Frontal cortex (tissue), 4 donors: ENCODE data around the gene NR2F2. TPM values are rescaled to one million over a fixed set of nuclear protein-coding genes. Genes with fewer than 3 reads are reported as not detected.

ENCODE experiments used
- DNase-seq, 2 donors: peaks; one replicate each; pipeline ENCODE4 v3.0.0; 2012; ENCODE audit warnings: low spot score in 2 of 2
- FAIRE-seq: peaks from 2 replicates; lab custom pipeline; 2012; peaks lifted over from hg19 to GRCh38; lab: Jason Lieb, UNC
- total RNA-seq: library from RNA; depleted of rRNA; stranded (reverse); fragments of >200 nt; gene quantifications from one replicate; pipeline ENCODE4 v1.2.3, GENCODE V29; 2014
- donor health status: control.
- donor health status: control.
- donor health status: control.

NR2F2 gene
- total RNA-seq, 1 donor from 2014 or later: 4.9 TPM

DNA sequence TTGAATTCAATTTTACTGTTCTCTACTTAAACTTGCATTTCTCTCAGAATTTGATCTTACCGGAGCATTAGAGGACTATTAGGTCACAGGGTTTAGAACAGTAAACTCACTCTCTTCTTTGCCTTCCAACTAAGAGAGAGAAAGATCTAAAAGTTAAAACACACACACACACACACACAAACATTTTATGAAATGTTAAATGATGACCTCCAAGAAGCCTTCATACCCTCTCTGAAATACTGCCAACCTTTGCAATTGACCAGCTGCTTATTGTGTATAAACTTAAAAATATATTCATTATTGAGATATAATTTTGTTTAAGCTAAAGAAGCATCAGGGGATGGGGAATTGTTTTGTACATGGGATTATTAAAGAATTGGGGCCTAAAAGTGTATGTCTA is 15.5 kb upstream of the NR2F2 start:
- DNase-seq (no peak), FAIRE-seq (no peak)

DNA sequence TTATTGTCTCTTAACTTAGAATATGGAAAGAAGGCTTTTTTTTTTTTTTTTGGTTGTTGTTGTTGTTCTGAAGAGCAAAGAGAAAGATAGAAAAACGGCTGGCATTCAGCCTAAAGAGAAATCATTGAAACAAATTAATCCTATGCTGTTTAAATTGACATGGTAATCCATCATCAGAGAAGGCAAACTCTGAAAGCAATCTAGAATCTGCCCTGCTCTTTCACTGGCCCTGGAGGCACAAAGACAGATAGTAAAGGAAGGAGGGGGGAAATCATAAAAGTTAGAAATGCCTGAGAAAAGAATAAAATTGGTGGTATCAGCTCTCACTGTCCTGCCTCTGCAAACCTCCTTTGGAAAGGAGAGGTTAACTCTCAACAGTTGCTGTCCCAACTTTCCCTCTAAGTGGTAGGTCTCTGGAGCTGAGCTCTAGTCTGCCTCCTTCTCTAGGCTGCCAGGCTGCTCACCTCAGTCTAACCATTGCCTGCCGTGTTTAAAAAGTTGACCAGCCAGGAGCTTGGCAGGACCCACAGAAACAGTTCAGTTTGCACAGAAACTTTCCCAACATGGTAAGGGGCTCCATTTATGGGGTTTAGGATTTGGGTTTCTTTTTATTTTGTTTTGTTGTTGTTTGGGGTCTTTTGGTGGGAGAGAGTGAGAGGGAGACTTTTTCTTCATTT is 13.4 kb upstream of the NR2F2 start:
- FAIRE-seq (no peak), DNase-seq (no peak)

DNA sequence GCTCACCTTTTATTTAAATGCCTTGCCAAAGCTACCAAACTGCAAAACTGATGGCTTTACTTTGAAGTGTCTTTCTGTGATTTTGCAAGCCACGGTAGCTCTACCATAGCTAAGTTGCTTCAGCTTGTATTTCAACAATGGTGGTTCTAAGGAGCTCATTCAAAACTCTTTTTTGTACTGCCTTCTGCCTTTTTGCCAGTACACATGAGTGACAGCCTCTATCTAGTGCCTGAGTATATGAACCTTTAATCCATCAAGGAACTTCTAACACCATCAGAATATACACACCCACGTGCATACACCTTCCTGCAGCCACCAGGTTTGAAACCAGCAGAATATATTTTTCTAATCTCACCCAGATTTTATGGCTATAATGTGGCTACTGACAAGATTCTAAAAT is 10.4 kb upstream of the NR2F2 start:
- no peak for FAIRE-seq
- DNase-seq: peak in 1 of 2 donors; percentile 11

DNA sequence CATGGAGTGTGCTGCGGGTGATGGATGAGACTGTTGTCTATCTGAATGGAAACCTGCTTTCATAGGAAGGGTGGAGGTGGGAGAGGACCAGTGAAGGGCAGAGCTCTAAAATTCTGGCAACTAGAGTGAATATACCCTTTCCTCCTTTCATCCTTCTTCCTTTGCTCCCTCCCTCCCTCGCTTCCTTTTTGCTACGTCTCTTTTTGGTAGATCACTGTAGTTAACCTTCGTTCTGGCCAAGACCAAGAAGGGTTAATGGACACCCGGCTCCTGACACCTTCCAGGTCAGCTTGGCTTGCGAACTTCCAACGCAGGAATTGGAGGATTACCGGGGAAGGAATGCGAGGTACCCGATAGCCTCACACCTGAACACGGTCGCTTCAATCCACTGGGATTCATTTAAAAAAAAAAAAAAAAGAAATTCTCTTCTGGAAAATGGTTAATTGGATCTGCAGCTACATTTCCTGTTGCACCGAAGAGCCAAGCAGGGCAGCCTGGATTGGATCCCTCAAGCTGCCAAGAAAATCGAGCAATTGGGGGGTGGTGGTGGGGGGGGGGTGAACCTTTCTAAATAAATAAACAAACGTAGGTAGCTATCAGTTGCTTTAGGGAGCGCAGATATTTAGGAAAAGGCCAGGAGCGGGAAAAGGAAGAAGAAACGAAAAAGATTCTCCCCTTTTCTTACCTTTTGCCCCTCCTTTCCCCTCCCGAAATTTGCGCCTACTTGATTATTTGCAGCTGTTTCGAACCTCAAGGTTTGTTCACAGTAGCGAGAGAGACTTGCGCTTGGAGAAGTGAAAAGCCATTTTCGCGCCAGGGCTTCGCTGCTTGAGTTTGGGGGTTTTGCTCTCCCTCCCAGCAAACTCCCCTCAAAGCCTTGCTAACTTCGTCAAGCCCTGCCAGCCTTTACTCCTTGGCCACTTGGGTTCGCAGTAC is 9.5 kb upstream of the NR2F2 start:
- FAIRE-seq (no peak), DNase-seq (peak in 1 of 2 donors; percentile 17)

DNA sequence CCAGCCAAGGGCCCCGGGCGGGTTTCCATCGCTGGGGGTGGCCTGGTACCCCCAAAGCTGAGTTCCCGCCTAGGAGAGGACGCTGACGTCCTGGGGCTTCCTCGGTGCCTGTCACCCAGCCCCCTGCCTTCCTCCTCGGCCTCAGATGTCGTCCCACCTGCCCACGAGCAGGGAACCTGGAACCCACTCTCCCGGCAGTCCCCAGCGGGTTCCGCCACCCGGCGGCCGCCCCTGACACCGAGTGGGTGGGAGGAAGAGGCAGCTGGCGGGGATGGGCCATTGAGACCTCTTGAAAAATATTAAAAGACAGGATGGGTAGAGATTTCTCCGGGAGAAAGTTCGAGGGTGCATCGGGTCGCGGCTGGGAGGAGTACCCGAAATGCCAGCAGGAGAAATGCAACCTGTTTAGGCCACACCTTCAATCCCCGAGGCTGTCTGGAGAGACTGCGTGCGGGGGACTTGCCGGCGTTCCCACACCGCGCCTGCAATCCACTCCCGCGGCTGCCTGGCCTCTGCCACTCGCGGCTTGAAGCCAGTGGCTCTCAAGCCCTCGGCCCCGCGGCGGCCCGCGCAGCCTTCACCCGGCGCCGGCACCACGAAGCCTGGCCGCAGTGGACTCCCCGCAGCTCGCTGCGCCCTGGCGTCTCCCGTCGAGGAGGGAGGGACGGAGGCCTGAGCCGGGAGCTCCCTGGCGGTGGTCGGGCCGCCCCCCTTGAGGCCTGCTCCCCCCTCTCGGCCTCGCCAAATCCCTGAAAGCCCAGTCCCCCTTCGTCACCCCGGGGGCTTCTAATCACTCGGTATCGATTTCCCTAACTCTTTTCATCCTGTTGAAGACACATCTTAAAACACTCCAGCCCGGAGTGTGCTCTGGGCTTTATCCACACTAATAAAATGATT is 8.6 kb upstream of the NR2F2 start:
- DNase-seq: peak; percentile 16 to 22

DNA sequence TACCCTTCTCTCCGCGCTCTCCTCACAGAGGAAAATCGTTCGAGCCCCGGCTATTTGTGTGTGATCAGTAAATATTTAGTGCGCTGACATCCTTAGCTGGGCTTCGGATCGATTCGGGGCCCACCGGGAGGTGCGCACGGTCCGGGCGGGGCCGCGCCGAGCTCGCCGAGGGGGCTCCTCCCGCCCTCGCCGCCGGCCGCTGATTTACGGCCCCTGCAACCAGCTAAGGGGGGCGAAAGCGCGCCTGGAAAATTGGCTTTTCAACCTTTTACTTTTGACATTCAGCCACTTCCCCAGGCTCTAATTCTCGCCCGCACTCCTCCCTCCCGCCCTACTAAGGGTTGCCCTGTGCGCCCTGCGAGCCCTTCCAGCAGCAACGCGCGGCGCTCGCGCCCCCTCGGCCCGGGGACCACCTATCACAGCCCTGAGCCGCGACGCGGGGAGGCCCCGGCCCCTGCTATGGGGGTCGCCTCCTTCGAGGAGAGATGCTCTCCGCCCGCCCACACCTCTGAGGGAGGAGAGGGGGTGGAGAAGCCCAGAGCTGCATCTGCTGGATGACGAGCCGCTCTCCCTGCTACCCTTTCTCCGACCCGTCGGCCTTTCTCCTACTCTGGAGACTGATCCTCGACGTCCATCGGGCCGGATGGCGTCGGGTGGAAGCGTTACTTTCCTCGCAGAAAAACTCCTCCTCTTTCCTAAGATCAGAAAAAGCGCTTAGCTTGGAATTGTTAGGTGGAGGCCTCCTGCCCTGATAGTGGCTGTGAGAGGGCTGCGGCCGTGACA is 7.8 kb upstream of the NR2F2 start:
- DNase-seq: peak; percentile 10 to 17

More for the DNA sequence above, 8.6 kb upstream of the NR2F2 start:
- no peak for FAIRE-seq

DNA sequence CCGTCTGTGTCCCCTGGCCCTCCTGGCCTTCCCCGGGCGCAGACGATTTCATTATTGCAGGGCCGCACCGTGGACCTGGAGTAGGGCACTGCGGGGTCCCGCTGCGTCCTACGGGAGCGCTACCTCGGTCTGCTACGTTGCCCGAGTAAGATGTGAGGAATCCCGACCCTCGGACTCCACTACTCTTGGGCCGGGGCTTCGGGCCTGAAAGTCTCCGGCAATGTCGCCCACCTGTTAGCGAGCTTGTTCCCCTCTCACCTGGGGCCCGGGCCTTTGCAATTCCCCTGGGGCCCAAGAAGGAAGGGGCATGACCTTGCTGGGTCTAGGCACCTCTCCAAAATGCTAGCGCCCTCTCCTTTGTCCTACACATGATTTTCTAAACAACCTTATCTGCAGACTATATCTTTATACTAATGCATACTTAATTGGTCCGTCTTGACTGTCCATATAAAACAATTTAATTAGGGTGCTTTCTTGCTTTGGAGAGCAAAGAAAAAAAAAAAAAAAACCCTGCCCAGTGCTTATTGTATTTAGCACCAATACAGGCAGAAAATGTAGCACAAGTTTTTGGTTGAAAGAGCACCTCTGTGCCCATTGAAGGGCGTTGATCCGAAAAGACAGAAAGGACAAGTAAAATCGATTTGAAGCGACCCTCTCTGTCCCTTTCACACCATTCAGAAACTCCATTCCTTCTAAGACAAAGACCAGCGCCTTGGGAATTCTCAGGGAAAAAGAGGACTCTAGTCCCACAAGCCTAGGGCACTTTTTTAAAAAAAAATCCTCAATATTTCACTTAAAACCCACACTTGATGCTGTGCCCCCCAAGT is 7.0 kb upstream of the NR2F2 start:
- FAIRE-seq: no peak
- DNase-seq: peak in 1 of 2 donors; percentile 14

More for the DNA sequence above, 7.8 kb upstream of the NR2F2 start:
- no peak for FAIRE-seq

DNA sequence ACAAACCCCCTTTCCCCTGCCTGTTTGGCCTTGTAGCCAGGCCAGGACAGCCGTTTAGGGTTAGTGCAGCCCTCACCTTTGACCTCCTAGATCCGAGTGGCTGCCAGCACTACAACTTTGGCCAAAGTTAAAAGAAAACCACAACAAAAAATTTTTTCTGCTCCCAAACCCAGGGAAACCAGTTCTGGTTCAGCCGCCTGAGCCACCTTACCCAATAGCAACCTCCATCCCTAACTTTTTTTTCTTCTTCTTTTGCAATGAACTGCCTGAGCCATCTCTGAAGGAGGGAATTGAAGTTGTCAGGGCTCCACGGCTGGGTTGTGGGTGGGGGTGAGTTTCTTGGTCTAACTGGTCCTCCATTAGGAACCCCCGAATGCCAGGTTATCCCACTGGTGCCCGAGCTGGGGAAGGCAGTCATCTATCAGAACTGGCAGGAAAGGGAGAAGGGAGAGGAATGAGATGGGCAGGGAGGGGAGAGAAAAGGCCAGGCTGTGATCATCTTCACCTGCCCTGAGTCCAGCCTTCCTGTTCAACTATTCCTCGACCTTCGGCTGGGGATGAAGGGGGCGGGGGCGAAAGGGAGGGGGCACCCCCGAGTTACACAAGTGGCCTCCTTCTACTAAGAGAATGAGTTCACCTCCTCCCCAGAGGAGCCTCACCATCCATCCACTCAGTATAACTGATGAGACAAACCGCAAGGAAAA is 6.2 kb upstream of the NR2F2 start:
- DNase-seq: peak in 1 of 2 donors; percentile 10
- no peak for FAIRE-seq

DNA sequence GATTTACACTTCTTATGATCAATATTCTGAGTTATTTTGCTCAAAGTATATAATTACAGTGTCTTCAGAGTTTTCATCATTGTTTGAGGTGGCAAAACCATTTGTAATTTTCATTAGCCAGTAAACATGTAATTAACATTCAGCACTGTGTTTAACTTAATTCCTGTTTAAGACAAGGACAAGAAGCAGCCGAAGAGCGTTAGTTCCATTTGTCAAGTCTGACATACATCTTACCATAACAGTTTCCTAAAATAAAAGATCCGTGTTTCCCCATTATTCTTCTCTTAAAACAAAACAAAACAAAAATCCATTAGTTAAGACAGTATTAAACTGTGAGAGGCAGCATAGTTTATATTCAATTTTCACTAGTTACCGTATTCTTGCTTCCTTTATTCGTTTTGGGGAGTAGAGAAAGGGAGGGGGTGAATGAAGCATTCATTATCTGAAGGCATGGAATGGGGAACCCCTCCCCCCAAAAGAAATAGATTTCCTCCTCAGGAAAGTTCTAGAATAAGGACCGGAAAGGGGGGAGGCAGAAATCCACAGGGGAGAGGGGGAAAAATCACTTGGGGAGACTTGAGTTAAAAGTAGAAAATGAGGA is 5.5 kb upstream of the NR2F2 start:
- DNase-seq: no peak
- no peak for FAIRE-seq

DNA sequence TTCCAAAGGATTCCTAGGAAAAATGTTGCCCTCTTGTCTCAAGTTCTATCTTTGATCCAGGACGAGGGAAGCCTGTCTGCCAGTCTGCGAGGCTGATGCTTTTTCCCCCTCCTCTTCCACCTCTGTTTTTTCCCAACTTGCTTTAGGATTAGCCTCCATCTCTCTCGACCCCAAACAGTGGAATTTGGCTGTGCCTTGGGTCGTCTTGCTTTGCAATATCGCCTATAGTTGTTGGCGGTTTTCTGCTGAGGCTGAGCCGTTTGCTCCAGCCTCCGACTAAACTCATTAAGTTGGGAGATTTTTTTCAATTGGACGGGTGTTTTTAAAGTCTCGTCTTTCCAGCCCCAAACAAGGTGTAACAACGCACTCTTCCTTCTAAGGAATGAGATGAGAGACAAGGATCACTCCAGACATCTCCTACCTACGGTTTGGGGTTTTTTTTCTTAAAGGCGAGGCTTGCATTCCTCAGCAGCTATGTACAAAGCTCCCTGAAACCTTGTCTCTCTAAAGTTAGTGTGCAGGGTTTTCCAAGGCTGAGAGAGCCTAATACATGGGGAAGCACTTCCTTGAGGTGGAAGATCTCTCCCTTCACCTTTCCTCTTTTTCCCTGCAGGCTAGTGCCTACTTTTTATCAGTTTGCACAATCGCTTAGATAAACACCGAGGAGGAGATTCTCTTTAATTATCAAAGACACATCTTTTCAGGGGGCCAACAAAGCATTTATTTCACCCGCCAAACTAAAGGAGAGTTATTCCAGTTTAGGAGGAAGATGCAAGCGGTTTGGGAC is 4.8 kb upstream of the NR2F2 start:
- FAIRE-seq (no peak), DNase-seq (peak in 1 of 2 donors; percentile 18)

DNA sequence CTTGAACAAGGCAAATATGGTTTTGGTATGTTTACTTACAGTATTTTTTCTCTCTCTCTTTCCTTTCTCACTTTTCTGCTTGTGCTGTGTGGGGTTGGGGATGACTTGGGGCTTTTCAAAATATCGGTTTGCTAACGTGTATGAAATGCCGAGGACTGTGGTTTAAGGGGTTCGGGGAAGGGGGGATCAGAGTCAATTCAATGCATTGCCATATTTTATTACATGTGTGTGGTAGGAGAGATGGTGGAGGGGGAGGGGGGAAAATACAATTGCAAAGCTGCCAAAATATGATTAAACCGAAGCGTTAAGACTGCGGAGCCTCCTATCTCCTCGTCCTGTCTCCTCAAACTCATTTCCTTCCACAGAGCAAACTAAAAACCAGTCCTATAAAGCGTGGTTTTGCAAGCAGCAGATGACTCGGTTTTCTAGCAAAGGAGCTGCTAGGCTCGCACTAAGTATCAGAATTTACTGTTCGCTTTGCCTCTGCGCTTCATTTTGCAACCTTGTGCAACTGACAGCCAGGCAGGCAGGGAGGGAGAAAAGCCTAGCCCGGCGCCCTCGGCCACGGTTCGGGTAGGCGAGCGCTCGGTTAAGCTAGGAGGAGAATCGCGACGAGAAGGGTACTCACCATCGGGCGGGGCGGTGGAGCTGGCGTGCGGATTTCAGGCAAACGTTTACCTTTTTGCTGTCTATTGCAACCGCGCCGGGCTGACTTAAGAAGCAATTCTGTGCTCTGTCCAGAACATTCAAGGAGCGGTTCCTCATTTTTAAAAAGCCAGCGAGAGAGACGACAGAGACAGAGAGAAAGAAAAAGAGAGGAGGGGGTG is 4.0 kb upstream of the NR2F2 start:
- DNase-seq (peak in 1 of 2 donors; percentile 12), FAIRE-seq (no peak)

DNA sequence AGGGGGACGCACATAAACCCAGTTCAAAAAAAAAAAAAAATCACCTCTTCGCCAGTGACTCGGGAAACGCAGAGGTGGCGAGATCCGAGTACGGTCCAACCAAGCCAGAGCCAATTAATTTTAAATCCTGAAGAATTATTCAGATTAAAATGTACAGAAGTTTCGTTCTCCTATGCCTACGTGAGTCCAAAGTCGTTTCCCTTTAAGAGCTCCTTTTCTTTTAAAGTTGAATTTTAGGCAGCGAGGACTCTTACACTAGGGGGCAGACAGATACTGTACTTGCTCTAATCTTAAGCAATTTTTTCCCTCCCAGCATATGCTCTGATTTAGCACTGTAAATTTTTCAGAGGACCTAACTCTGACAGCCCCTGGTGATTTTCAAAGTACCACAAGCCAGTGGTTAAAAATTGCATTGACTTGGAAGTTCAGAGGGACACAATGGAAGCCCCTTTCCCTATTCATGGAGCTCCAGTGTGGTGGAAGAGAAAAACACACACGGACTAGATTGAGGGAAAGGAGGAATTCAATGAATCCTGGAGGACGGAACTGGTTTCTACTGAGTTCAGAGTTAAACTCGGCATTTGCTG is 3.3 kb upstream of the NR2F2 start:
- no peak for FAIRE-seq
- peak; percentile 24 to 39 for DNase-seq

DNA sequence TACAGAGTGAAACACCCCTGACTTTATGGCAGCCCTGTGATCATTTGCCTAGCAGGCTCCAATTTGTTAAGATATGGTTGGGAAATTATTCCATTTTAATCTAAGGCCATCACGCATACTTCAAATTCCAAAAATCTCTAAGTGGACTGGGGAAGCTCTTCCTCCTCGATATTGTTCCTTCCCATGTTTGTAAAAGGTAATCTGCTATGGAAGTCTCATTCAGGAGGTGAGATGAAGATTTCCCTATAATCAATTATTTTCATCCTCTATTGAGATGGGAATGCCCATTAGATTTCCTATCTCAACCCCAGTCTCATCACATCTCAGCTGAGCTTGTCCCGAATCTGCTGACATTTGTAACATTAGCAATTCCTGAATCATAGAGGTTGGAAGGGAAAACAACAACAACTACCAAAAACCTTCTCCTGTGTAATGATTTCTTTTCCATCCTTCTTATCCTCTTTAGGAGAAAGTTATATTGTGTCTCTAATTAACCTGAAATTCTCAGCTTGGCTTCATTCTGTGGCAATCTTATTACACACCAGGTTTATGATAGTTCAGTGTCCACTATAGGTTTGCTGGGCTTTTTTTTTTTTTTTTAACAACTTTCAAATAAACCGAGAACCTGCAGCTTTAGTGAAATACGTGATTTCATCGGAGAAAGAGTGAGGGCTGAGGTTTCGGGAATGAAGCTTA is 2.2 kb upstream of the NR2F2 start:
- DNase-seq (peak in 1 of 2 donors; percentile 6), FAIRE-seq (no peak)

DNA sequence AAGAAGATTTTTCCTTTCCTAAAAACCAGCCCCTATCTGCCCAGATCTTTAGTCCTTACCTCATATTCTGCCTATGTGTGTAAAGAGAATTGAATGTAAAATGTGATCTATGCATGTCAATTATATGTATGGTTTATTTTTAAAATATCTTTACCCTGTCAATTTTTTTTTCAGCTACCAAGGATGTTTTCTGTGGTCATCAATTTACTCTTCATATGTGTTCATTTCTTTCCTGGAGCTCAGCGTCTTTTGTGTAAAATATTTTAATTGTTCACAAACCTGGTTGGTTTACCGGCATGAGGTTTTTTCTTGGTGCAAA is 1.7 kb upstream of the NR2F2 start:
- FAIRE-seq (no peak), DNase-seq (peak in 1 of 2 donors; percentile 5)

DNA sequence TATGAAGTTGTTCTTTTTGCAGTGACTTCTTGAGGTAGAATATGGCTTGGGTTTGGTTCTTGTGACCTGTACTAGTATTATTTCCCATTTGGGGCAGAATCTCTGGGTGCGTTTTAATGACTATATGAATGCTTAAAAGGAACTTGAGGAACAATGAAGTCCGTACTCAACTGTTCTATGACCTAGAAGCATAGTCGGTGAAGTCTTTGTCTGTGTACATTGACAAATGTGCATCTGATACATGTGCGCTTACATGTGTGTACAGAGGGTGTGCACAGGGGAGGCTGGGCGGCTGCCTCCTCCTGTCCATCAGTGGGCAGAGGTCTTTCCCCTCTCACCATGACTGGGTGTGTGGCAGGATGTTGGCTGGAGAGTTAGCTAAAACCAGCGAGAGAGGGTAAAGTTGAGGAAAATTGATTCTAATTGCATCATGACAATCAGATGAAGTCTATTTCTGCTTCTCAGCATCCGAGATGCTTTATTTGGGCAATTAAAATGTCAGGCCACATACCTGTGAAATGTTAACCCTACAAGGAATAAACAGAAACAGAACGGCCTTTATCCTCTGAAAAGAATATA is 1.0 kb upstream of the NR2F2 start:
- FAIRE-seq (no peak), DNase-seq (peak in 1 of 2 donors; percentile 5)
